Fibroblast of skin of abdomen (primary cell): ENCODE measurements around the gene KSR2.
A peak's percentile ranks its signal among the peaks of the same experiment; 100 is the strongest.
"Not testable (repeated sequence)": the region's sequence is repeated elsewhere in the genome, so short reads cannot be mapped to it uniquely, and the experiment has no call there.

Experiments used
- DNase-seq: peaks from one replicate; pipeline ENCODE4 v3.0.0-alpha.2; 2013

KSR2 gene

DNA sequence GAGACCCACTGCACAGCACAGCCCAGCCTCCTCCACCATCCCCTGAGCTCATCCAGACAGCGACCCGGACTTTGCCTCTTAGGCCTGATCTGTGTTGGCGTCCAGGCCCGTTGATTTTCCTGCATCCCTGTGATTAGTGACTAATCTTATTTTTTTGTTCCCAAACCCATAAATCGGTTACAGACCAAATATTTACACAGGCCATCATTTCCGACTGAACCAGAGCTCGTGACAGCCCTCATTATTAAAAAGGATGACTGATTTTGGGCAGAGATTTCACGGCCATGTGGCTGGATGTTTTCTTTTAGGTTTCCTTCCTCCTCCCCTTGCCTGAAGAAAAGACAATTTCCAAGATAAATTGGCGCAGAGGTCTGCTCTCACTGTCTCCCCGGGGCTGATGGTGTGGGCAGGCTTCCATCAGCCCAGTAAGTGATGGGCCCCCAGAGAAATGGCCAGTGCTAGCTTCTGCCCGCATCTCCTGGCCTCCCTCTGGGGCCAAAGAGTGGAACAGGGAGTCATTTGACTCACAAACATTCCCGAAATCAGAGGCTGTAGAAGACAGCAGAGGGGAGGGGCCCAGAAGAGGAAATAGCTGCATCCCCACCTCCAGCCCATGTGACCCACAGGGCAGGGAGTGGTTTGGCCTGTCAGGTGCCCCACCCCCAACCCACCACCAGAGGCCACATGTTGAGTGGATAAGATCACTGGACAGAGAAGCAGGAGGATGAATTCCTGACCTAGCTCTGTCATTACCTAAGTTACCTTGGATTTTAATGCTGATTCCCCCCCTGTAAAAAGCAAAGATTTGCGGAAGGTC lies 283.5 kb downstream of the KSR2 start:
- DNase-seq: peak; percentile 98

DNA sequence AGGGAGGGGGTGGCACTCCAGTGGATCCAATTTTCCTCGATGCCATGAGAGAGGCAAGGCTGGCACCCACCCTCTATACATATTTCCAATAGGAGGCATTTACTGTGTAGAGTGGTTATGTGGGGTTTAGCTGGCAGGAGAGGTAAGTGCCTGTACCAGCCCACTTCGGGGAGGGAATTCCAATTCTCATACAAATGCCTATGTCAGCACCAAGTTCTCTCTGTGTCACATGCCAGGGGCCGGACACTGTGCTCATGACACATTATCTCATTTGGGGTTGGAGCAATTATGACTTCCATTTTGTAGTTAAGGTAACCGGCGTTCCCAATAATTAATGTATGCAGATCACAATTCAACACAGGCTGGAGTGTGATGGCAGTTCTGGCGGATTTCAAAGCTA lies 284.3 kb downstream of the KSR2 start:
- no peak for DNase-seq

DNA sequence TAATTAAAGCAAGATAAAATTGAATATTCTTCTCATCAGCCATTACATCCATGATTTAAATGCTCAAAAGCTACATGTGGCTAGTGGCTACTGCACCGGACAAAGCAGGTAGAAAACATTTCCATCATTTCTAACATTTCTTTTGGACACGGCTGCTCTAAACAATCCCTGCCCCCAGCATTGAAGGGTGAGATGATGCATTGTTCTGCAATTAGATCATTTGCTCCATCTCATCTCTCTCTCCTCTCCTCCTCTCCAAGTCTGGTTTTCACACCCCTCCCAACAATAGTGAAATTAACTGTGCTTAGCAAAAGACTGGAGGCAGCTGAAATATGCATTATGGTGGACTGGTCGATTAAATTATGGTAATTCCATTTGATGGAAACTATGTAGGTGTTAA lies 288.5 kb downstream of the KSR2 start:
- DNase-seq: peak; percentile 77

DNA sequence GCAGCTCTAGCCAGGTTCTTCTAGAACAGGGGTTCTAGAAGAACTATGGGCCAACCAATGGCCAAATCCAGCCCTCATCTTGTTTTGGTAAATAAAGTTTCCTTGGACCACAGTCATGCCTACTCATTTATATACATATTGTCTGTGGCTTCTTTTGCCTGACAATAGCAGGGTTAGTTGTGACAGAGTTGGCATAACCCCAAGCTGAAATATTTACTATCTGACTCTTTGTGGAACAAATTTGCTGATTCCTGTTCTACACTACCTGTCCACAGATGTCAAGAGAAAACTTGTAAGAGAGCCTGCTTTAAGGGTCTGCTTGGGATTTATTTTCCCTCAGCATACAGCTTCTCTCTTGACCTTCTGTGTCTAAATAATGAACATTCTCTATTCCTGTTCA lies 289.0 kb downstream of the KSR2 start:
- DNase-seq: peak; percentile 55

DNA sequence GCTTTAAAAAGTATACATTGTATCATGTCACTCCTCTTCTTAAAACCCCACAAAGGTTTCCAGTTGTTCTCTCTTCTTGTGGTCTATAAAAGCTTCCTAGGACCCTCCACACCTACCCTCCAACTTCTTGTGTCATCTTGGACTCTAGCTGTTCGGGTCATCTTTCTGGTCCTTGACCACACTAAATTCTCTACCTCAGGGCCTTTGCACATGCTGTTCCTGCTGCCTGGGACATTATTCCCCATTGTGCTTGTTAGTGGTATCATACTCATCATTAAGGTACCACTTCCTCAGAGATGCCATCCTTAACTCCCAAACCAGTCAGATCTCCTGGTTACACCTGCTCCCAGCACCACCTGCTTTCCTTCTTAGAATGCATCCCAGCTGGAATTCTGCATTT lies 294.0 kb downstream of the KSR2 start:
- DNase-seq: no peak

DNA sequence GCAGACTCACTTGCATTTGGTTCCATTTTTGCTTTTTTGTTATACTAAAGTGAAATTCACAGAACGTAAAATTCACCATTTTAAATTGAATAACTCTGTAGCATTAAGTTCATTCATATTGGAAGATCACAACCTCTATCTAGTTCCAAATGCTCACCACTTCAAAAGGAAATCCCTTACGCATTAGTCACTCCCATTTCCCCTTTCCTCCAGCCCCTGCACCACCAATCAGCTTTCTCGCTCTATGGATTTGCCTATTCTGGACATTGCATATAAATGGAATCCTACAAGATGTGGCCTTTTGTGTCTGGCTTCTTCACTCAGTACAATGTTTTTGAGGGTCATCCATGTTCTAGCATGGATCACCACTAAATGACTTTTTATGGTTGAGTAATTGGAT lies 294.5 kb downstream of the KSR2 start:
- peak; percentile 76 for DNase-seq

DNA sequence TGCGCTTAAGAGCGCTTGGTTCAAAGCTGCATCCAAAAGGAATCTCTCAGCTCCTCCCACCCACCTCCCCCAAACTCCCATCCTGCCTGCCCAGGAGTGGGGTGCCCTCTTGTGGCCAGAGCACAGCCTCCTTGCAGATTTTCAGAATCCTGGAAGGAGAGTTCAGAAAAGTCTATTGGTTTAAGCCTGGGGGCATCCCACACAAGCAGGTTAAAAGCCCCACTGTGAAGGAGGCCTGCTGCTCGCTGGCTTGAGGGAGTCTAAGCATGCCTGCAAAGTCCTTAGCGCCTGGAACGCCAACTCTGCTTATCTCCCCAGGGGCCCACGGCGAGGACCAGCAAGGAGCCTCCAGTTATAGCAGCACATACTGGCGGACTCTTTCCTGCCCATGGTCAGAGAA lies 297.1 kb downstream of the KSR2 start:
- DNase-seq: peak; percentile 67

DNA sequence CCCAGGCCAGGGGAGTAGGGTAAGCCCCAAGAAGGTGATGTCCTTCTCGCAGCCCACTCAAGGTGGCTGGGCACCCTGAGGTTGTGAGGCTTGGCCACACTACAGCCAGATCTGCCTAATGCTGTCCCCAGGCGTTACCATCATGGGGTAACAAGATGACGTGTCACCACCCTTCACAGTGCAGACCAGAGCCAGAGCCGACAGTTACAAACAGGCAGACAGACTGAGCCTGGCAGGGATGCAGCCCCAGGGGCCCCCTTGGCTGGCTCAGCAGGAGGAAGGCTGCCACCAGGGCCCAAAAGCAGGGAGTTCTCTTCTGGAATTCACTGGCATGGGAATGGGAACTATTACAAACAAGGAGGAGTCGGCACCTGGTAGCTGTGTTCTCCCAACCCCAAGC lies 304.6 kb downstream of the KSR2 start:
- DNase-seq: no peak

DNA sequence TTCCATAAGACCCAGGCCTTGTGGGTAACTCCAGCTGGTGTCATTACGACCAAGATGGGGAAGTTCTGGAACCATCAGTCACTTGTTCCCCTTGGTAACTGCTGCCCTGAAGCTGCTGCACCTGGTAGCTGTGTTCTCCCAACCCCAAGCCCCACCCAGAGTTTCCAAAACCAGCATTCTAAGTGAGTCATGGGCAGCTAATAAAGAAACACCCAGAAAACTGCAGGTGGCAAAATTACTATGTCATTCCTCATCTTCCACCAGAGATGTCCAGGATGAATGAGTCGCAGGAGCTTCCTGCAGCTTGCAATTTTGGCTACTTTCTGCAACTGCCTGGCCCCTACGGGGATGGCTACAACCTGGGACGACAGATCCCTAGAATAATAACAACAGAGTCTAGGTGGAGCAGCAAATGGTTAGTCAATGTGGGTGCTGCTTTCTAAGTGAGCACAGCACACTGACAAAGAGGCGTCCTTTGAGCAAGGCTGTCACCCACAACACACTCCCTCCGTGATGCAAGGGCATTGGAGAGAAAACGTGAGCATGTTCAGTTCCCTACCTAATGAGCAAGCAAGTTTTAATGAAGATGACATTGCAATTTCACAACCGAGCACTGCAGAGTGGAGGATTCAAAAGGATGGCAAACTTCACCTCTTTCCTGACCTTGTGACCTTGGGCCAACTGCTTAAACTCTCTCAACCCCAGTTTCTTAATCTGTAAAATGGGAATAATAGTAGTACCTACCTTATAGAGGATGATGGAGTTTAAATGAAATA lies 306.0 kb downstream of the KSR2 start:
- peak; percentile 74 for DNase-seq

DNA sequence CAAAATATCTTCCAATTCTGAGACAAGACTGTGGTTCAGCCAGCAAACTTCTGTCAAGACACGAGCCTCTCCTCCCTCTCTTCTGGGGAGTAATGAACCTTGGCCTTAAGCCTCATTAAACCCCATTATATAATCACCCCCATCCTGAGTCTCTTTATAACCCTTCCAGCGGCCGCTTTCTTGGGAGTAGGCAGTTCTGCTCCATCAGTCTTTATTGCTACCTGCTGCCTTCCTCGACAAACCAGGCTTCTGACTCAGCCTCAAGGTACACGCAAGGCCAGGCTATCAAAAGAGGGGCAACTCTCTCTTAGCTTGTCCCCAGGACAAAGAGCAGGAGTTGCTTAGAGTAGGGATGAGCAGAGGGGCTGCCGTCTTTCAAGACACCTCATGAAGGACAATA lies 306.6 kb downstream of the KSR2 start:
- no peak for DNase-seq

DNA sequence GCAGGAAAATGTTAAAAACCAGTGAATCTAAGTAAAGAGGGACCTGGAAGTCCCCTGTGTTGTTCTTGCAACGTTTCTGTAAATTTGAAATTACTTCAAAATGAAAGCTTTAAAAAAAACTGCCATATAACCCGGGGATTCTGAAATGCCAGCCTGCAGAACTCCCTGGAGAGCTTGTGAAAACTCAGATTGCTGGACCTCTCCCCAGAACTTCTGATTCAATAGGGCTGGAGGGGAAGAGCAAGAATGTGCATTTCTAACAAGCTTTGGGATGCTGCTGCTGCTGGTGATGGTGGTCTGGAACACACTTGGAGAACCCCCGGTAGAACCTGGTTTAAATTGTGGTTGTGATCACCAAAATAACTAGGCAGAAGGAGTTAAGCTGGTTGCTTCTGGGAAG lies 307.3 kb downstream of the KSR2 start:
- DNase-seq: no peak

DNA sequence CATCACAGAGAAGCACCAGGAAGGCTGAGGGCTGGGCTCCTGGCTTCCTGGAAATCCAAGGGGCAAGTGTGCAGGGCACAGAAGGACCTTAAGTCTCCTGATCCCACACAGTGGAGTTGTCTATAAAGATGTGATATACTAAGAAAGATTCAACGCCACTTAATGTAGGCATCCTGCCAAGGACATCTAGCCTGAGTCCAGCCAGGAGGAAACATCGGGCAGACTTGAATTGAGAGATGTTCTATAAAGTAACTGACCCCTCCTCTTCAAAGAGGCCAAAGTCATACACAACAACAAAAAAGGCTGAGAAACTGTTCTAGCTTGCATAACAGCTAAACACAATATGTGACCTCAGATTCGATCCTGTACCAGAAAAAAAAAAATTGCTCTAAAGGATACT lies 307.9 kb downstream of the KSR2 start:
- no peak for DNase-seq

DNA sequence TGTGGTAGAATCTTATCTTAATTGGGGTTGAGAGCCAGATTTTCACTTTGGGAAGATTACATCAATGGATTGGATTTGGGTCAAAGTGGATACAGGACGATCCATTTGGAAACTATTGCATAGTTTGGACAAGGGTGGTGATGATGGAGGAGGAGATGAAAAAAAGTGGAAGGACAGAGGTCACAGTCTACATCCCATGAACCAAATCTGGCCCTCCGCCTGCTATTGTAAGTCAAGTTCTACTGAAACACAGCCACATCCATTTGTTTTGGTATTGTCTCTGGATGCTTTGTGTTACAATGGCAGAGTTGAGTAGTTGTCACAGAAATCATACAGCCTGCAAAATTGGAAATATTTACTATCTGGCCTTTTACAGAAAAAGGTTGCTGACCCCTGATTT lies 310.6 kb downstream of the KSR2 start:
- no peak for DNase-seq

DNA sequence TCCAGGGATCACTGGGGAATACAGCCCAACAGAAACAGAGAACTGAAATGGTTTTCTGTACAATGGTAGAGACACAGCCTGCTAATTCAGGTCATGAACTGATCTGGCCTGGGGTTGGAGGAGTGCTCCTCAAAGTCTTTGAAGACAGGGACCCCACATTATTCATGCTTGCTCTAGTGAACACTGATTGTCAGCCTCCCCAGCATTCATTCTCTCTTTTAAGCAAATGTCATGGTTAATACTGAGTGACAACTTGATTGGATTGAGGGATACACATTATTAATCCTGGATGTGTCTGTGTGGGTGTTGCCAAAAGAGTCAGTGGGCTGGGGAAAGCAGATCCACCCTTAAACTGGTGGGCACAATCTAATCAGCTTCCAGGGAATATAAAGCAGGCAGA lies 319.0 kb downstream of the KSR2 start:
- no peak for DNase-seq

DNA sequence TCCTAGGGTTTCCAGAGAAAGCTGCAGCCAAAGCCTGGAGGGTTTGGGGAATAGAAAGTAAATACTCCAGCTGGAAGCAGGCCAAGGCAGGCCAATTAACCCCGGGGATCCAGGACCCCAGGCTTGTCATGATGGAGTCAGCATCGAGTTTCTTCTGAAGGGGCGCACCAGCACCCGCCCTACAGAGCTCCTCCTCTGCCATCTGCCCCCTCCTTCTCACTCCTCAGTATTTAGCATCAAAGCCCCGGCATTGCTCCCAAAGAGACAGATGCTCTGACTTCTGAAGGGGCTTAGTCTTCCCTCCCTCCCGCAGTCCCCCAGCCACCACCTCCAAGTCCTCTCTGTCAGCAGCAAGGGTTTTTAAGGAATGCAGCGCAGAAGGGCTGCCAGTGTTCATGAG lies 322.3 kb downstream of the KSR2 start:
- DNase-seq: peak; percentile 18

DNA sequence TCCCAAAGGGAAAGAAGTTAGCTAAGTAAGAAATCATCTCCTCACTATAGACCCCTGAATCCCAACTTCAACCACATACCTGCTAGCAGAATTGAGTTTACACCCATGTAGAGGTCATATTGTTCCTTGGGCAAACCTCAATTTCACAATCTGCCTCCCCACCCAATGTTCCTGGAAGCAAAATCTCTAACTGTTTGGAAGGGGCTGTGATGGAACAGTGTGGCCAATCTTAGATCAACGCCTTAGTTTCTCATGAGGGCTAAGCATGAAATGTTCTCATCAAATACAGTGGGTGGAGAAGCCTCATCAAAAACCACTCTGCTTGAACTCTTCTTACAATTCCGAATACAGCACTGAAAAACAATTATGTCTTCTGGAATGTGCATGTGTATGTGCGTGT lies 323.3 kb downstream of the KSR2 start:
- no peak for DNase-seq

DNA sequence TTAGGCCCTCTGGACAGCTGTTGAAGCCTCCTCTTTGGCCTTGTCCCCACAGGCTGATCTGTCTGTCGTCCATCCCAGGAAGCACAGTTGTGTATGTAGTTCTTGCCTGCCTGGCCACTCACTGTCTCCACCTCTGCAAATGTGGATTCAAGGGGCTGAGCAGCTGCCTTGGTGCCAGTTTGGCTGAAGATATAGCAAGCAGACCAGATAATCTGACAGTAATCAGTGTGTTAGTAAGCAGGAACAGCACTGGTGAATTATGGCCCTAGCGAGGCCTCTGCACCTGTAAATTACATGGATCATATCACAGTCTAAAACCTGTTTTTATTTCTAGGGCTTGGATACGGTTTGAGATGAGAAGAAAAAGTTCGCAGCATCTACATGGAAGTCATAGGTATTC lies 324.8 kb downstream of the KSR2 start:
- no peak for DNase-seq

DNA sequence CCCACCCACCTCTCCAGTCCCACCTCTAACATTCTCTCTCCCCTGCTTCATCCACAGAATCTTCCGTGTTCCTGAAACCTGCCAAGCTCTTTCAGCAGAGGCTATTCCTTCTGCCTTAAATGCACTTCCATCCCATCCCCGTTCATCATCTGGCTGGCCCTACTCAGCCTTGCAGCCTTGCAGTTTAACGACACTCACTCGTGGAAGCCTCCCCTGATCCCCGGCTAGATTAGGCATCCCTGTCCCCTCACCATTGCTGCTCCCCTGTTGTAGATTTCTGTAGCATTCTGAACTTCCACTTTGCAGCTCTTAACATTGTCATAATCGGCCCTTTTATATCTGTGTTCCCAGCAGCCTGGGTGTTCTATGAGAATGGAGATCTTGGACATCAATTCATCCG lies 326.9 kb downstream of the KSR2 start:
- no peak for DNase-seq

DNA sequence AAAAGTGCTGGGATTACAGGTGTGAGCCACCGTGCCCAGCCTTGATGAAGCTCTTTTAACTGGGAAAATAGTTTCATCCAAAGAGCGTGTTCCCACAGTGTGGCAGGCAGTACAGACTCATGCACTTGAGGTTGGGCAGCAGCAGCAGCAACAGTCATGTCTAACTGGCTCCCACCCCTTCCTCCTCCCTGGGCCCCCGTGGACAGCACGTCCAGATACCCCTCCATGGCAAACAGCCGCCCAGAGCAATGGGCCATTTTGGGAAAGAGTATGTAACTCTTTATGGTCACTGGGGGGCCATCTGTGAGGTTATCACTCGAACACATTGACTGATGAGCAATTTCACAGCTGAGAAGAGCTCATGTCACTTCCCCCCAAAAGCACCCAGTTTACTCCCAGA lies 328.3 kb downstream of the KSR2 start:
- DNase-seq: no peak

DNA sequence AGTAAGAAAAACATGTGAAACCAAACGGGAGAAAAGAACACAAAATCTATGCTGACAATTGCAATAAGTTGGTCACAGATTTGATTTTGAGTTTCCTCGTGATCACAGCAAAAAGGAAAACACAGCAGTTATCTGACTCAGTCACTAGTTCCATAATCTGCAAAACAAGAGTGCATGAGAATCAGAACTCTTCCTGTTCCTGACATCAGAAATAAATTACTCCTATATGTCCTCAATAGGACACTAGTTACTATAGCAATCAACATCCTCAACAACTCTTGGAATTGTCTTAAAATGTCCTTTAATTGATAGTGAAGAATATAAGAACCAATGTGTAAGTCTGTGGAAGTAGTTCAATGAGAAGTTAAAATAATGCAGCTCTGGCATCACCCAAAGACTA lies 339.3 kb downstream of the KSR2 start:
- no peak for DNase-seq

DNA sequence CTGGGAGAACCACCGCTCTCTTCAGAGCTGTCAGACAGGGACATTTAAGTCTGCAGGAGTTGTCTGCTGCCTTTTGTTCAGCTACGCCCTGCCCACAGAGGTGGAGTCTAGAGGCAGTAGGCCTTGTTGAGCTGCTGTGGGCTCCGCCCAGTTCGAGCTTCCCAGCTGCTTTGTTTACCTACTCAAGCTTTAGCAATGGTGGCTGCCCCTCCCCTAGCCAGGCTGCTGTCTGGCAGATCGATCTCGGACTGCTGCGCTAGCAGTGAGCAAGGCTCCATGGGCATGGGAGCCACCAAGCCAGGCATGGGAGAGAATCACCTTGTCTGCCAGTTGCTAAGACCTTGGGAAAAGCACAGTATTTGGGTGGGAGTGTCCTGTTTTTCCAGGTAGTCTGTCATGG lies 340.1 kb downstream of the KSR2 start:
- not testable (repeated sequence) for DNase-seq

DNA sequence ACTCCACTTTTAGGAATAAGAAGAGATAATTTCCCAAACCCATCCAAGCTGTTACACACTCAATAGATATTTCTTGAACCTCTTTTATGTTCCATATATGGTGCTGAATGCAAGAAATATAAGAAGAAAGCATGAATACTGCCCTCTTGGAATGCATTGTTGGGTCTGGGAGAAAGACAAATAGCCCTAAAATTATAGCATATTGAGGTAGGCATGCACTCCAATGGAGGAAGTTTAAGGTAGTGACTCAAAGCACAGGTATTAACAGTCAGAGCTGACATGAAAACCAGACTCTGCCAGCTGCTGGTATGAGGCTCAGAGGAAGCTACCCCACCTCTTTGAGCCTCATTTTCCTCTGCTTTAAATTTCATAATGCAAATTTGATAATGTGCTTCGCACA lies 346.0 kb downstream of the KSR2 start:
- DNase-seq: peak; percentile 95

DNA sequence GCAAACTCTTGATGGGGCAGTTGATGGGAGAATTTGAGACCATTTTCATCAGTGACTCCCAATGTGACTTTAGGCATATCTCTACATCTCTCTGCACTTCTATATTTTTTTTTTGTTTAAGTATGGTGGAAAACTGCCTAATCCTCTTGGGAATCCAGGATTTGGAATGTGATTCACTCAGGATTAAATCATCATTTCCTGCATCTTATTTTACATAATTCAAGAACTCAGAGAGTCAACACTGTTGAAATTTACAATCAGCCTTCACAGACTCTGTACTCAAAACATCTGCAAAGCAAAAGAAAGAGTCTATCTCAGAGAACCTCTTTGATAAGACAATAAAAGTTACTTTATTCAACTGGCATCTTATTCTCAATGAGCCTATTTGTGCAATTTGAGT lies 346.7 kb downstream of the KSR2 start:
- peak; percentile 86 for DNase-seq

DNA sequence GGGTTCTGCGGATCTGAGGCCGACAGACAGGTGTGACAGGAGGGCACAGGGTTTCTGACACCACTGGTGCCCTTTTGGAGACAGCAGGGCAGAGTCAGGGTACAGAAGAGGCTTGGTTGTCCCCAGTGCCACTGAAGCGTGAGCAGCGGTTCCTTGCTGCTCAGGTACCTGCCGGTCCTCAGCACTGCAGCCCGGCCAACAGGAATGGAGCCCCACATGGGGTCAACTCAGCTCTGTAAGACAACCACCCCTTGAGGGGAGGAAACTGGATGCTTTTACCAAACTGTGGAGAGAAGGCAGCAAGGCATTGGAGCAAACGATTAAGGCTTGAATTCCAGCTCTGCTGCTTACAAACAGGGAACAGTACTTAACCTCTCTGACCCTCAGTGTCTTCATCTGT lies 361.0 kb downstream of the KSR2 start:
- DNase-seq: no peak
